Gastroesophageal sphincter (tissue), 3 donors: ENCODE data around the gene RNASEH2C.
A peak's percentile ranks its signal among the peaks of the same experiment; 100 is the strongest.
"Not testable (repeated sequence)": the region's sequence is repeated elsewhere in the genome, so short reads cannot be mapped to it uniquely, and the experiment has no call there.

ENCODE experiments used
- CTCF ChIP-seq, 4 experiments: fragments of 200-600 bp in 2 of 4; fragments of 450-650 bp in 2 of 4; sonication (generic) in 1 of 4; IDR thresholded peaks; one replicate each; pipeline ENCODE4 v1.5.1; 2017 to 2019; ENCODE audit warnings: antibody characterized with exemption in 4 of 4, mild to moderate bottlenecking in 2 of 4, moderate library complexity in 2 of 4
- EP300 ChIP-seq: sonication (generic); formaldehyde crosslinking; IDR thresholded peaks from one replicate; pipeline ENCODE4 v1.6.1; 2017; ENCODE audit warnings: antibody characterized with exemption, mild to moderate bottlenecking
- POLR2A ChIP-seq, 2 donors: fragments of 450-650 bp; IDR thresholded peaks; one replicate each; pipeline ENCODE4 v1.6.1; 2017; ENCODE audit warnings: antibody characterized with exemption in 2 of 2, mild to moderate bottlenecking in 2 of 2, moderate library complexity in 1 of 2
- POLR2AphosphoS5 ChIP-seq: sonication (generic); formaldehyde crosslinking; IDR thresholded peaks from one replicate; pipeline ENCODE4 v1.6.1; 2017; ENCODE audit warnings: antibody characterized with exemption

- peak; percentile 72 to 85 (median 78) for TF ChIP-seq CTCF (IDR thresholded peaks at IDR 0.05)
- TF ChIP-seq EP300; POLR2A (IDR thresholded peaks at IDR 0.05); POLR2AphosphoS5: not testable (repeated sequence)
These were observed 14.3 kb downstream of the RNASEH2C start for GRCh38 chr11:65706303-65706763.
